Upper lobe of right lung (tissue), 1 donor: ENCODE measurements around the gene C2orf72. TPM values are rescaled to one million over a fixed set of nuclear protein-coding genes. Genes with fewer than 3 reads are reported as not detected.

Experiments
- ATAC-seq: fragments of 200-7000 bp; cut with Tn5 transposase; one replicate; pipeline ENCODE4 v1.9.1; 2020; ENCODE audit warnings: mild to moderate bottlenecking, moderate library complexity
- DNase-seq: peaks from one replicate; pipeline ENCODE4 v3.0.0-alpha.2; 2020
- H3K27ac ChIP-seq: fragments of 200-600 bp; one replicate; pipeline ENCODE4 v1.8.0; 2022
- H3K27me3 ChIP-seq: fragments of 200-600 bp; one replicate; pipeline ENCODE4 v1.8.0; 2022; ENCODE audit warnings: mild to moderate bottlenecking
- H3K36me3 ChIP-seq: fragments of 200-600 bp; one replicate; pipeline ENCODE4 v1.8.0; 2022
- H3K4me1 ChIP-seq: fragments of 200-600 bp; one replicate; pipeline ENCODE4 v1.8.0; 2022
- H3K4me3 ChIP-seq: fragments of 200-600 bp; one replicate; pipeline ENCODE4 v1.8.0; 2022; ENCODE audit warnings: mild to moderate bottlenecking
- H3K9me3 ChIP-seq: fragments of 200-600 bp; one replicate; pipeline ENCODE4 v1.8.0; 2022
- CTCF ChIP-seq: fragments of 200-600 bp; IDR thresholded peaks from one replicate; pipeline ENCODE4 v1.8.0; 2022; ENCODE audit warnings: antibody characterized with exemption
- intact Hi-C: fragments of 100-400 bp; cut with DNase I; formaldehyde crosslinking; loops from one replicate; pipeline ENCODE4 v1.11.0; 2022
- total RNA-seq: library from RNA; stranded (reverse); fragmentation: NEBNext Ultra II Directional; extraction: Animal tissue kit (Norgen Biotek cat#: 25700); gene quantifications from one replicate; pipeline ENCODE4 v1.2.1, GENCODE V29; 2021
- donor health status: DM: no; HTN: yes; CAD: no; lungs with severe emphysema.

C2orf72 gene
- total RNA-seq, 1 donor from 2014 or later: 1.5 TPM

GRCh38 chr2:231034291-231034882 lies 2.9 kb upstream of the C2orf72 start:
- DNase-seq: no peak
- no peaks in the 10 kb centered on the region for H3K9me3 ChIP-seq
- intact Hi-C loops: no loop called here
- H3K27me3 ChIP-seq: peaks cover 37% of the 10 kb centered on the region
- no peak for ATAC-seq
- TF ChIP-seq CTCF: no peak
- no peak overlapping the region for H3K27ac ChIP-seq
- H3K36me3 ChIP-seq: no peaks in the 10 kb centered on the region
- no peaks in the 10 kb centered on the region for H3K4me1 ChIP-seq
- H3K4me3 ChIP-seq: no peak overlapping the region

GRCh38 chr2:231036131-231036530 lies 1.2 kb upstream of the C2orf72 start:
- Histone ChIP-seq H3K27ac (no peak overlapping the region), H3K4me1 (no peaks in the 10 kb centered on the region), H3K9me3 (no peaks in the 10 kb centered on the region), H3K4me3 (no peak overlapping the region), H3K36me3 (no peaks in the 10 kb centered on the region), H3K27me3 (peaks cover 49% of the 10 kb centered on the region)
- ATAC-seq (no peak), DNase-seq (peak; percentile 21)
- no peak for TF ChIP-seq CTCF
- intact Hi-C loops: no loop called here

GRCh38 chr2:231036578-231037106 lies 681 bp upstream of the C2orf72 start:
- peak; percentile 8 for DNase-seq
- peaks cover 54% of the 10 kb centered on the region for H3K27me3 ChIP-seq
- H3K4me3 ChIP-seq: no peak overlapping the region

GRCh38 chr2:231037731-231038482 lies 584 bp downstream of the C2orf72 start:
- Histone ChIP-seq H3K9me3 (no peaks in the 10 kb centered on the region), H3K4me1 (no peaks in the 10 kb centered on the region), H3K4me3 (peak overlapping the region; percentile 28), H3K27me3 (peaks cover 60% of the 10 kb centered on the region), H3K36me3 (no peaks in the 10 kb centered on the region), H3K27ac (no peak overlapping the region)
- DNase-seq (no peak), ATAC-seq (peak; percentile 26)
- no peak for TF ChIP-seq CTCF
- intact Hi-C loops: no loop called here

More at GRCh38 chr2:231036578-231037106, 681 bp upstream of the C2orf72 start:
- H3K9me3 ChIP-seq: no peaks in the 10 kb centered on the region
- H3K27ac ChIP-seq: no peak overlapping the region
- H3K36me3 ChIP-seq: no peaks in the 10 kb centered on the region
- TF ChIP-seq CTCF: no peak
- no peaks in the 10 kb centered on the region for H3K4me1 ChIP-seq
- ATAC-seq: no peak
- intact Hi-C loops: no loop called here

- Histone ChIP-seq H3K9me3 (no peaks in the 10 kb centered on the region), H3K4me1 (no peaks in the 10 kb centered on the region), H3K36me3 (no peaks in the 10 kb centered on the region), H3K27ac (no peak overlapping the region), H3K4me3 (no peak overlapping the region), H3K27me3 (peaks cover 60% of the 10 kb centered on the region)
- intact Hi-C loops: no loop called here
- no peak for ATAC-seq
- DNase-seq: no peak
- TF ChIP-seq CTCF: no peak
Measured at GRCh38 chr2:231038483-231039293, 1.4 kb downstream of the C2orf72 start.
